Suprapubic skin (tissue), 3 donors: ENCODE results near the gene CFAP65.

ENCODE experiments used
- POLR2A ChIP-seq, 2 donors: fragments of 450-650 bp; IDR thresholded peaks; one replicate each; pipeline ENCODE4 v1.6.1; 2017; ENCODE audit warnings: antibody characterized with exemption in 2 of 2, mild to moderate bottlenecking in 2 of 2, moderate library complexity in 2 of 2
- TF ChIP-seq, protein P1 (sequence below), 2 donors: fragments of 200-600 bp in 1 of 2; fragments of 450-650 bp in 1 of 2; sonication (generic) in 1 of 2; IDR thresholded peaks; one replicate each; pipeline ENCODE4 v1.5.1; 2016 to 2019; ENCODE audit warnings: antibody characterized with exemption in 2 of 2, mild to moderate bottlenecking in 1 of 2, moderate library complexity in 1 of 2

DNA sequence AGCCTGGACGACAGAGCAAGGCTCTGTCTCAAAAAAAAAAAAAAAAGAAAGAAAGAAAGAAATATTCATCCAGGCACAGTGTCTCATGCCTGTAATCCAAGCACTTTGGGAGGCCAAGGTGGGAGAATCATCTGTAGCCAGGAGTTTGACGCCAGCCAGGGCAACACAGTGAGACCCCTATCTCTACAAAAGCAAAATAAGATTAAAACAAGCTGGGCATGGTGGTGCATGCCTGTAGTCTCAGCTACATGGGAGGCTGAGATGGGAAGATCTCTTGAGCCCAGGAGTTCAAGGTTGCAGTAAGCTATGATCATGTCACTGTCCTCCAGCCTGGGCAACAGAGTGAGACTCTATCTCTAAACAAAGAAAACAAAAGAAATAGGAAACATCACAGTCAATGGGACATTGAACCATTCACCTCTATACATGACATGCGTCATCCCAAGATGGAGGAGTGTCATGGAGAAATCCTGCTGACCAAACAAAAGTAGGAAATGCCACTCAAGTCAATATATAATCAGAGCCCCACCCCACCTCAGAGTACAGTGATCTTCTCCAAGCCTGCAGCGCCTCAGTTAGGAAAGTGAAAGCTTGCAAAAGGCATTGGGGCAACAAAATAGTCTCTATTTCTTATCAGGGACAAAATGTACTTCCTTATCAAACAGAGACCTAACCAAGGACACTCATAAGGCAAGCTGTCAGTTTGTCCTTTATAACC, 66.1 kb downstream of the CFAP65 start:
- TF ChIP-seq, protein P1, sequence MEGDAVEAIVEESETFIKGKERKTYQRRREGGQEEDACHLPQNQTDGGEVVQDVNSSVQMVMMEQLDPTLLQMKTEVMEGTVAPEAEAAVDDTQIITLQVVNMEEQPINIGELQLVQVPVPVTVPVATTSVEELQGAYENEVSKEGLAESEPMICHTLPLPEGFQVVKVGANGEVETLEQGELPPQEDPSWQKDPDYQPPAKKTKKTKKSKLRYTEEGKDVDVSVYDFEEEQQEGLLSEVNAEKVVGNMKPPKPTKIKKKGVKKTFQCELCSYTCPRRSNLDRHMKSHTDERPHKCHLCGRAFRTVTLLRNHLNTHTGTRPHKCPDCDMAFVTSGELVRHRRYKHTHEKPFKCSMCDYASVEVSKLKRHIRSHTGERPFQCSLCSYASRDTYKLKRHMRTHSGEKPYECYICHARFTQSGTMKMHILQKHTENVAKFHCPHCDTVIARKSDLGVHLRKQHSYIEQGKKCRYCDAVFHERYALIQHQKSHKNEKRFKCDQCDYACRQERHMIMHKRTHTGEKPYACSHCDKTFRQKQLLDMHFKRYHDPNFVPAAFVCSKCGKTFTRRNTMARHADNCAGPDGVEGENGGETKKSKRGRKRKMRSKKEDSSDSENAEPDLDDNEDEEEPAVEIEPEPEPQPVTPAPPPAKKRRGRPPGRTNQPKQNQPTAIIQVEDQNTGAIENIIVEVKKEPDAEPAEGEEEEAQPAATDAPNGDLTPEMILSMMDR (IDR thresholded peaks at IDR 0.05): no peak
- no peak for TF ChIP-seq POLR2A (IDR thresholded peaks at IDR 0.05)
